Progenitor cell of endocrine pancreas (in vitro differentiated cells): Measurements from ENCODE around the gene NRXN3. TPM values are rescaled to one million over a fixed set of nuclear protein-coding genes. Genes with fewer than 3 reads are reported as not detected.

ENCODE experiments used
- DNase-seq: peaks from one replicate; pipeline ENCODE4 v3.0.0; 2021; ENCODE audit warnings: low spot score; ENCODE audit not compliant: unreplicated experiment
- H3K27ac Mint-ChIP-seq: 2 replicates; pipeline ENCODE4 v1.8.0; 2021; ENCODE audit warnings: mild to moderate bottlenecking, moderate library complexity, mixed read lengths
- H3K27me3 Mint-ChIP-seq: 2 replicates; pipeline ENCODE4 v1.8.0; 2021; ENCODE audit warnings: mixed read lengths
- H3K36me3 Mint-ChIP-seq: 2 replicates; pipeline ENCODE4 v1.8.0; 2022; ENCODE audit warnings: mixed read lengths; ENCODE audit not compliant: insufficient read depth
- H3K4me1 Mint-ChIP-seq: 2 replicates; pipeline ENCODE4 v1.8.0; 2021; ENCODE audit warnings: low read depth, mixed read lengths
- H3K4me3 Mint-ChIP-seq: 2 replicates; pipeline ENCODE4 v1.8.0; 2021; ENCODE audit warnings: low read depth, mild to moderate bottlenecking, moderate library complexity, mixed read lengths
- H3K9me3 Mint-ChIP-seq: 2 replicates; pipeline ENCODE4 v1.8.0; 2021; ENCODE audit warnings: low read depth, mixed read lengths
- total RNA-seq: library from RNA; stranded (reverse); gene quantifications from 2 replicates; pipeline ENCODE4 v1.2.1, GENCODE V29; 2021
- TF ChIP-seq, protein P1 (sequence below): fragments of 200-600 bp; sonication (generic); IDR thresholded peaks from one replicate; pipeline ENCODE4 v1.5.0; 2021; ENCODE audit warnings: antibody characterized with exemption, mild to moderate bottlenecking; ENCODE audit not compliant: unreplicated experiment

Gene NRXN3
- total RNA-seq, 1 donor from 2014 or later: 22.1 TPM

GRCh38 chr14:79564371-79564770 is 1394.2 kb downstream of the NRXN3 start:
- Mint-ChIP-seq H3K9me3 (no peaks in the 10 kb centered on the region), H3K4me3 (no peak overlapping the region), H3K4me1 (peaks cover 4% of the 10 kb centered on the region), H3K27ac (no peak overlapping the region), H3K36me3 (no peaks in the 10 kb centered on the region), H3K27me3 (no peaks in the 10 kb centered on the region)
- TF ChIP-seq, protein P1, sequence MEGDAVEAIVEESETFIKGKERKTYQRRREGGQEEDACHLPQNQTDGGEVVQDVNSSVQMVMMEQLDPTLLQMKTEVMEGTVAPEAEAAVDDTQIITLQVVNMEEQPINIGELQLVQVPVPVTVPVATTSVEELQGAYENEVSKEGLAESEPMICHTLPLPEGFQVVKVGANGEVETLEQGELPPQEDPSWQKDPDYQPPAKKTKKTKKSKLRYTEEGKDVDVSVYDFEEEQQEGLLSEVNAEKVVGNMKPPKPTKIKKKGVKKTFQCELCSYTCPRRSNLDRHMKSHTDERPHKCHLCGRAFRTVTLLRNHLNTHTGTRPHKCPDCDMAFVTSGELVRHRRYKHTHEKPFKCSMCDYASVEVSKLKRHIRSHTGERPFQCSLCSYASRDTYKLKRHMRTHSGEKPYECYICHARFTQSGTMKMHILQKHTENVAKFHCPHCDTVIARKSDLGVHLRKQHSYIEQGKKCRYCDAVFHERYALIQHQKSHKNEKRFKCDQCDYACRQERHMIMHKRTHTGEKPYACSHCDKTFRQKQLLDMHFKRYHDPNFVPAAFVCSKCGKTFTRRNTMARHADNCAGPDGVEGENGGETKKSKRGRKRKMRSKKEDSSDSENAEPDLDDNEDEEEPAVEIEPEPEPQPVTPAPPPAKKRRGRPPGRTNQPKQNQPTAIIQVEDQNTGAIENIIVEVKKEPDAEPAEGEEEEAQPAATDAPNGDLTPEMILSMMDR: no peak
- no peak for DNase-seq

GRCh38 chr14:79567306-79567705 is 1397.1 kb downstream of the NRXN3 start:
- Mint-ChIP-seq H3K27me3 (no peaks in the 10 kb centered on the region), H3K9me3 (no peaks in the 10 kb centered on the region), H3K4me3 (no peak overlapping the region), H3K27ac (no peak overlapping the region), H3K36me3 (no peaks in the 10 kb centered on the region), H3K4me1 (no peaks in the 10 kb centered on the region)
- TF ChIP-seq, protein P1: no peak
- DNase-seq: no peak

DNA sequence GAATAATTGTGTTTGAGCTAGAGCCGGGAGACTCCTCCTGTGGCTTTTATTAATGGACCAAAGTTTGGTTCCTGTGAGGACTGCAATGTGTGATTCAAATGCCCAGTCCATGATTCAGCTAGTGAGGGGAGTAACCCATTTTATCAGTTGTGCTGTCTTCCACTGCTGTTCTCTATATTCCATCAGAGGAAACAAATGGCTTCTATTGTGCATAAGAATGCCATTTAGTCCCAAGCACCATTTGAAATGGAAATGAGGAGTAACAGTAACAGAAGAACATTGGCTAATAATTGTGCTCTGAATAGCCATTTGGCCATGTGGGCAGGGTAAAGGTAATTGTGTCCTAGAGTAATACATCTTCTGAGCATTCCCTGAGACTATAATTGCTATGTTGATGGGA is 1398.4 kb downstream of the NRXN3 start:
- TF ChIP-seq, protein P1: no peak
- no peaks in the 10 kb centered on the region for H3K36me3 Mint-ChIP-seq
- no peaks in the 10 kb centered on the region for H3K4me1 Mint-ChIP-seq
- no peak overlapping the region for H3K27ac Mint-ChIP-seq
- H3K4me3 Mint-ChIP-seq: no peak overlapping the region
- no peaks in the 10 kb centered on the region for H3K9me3 Mint-ChIP-seq
- H3K27me3 Mint-ChIP-seq: no peaks in the 10 kb centered on the region
- DNase-seq: no peak

- H3K36me3 Mint-ChIP-seq: no peaks in the 10 kb centered on the region
- no peak for DNase-seq
- H3K9me3 Mint-ChIP-seq: no peaks in the 10 kb centered on the region
- H3K27ac Mint-ChIP-seq: no peak overlapping the region
- no peaks in the 10 kb centered on the region for H3K27me3 Mint-ChIP-seq
- TF ChIP-seq, protein P1: no peak
- no peaks in the 10 kb centered on the region for H3K4me1 Mint-ChIP-seq
- H3K4me3 Mint-ChIP-seq: no peak overlapping the region
Measured at GRCh38 chr14:79569072-79569471, 1398.9 kb downstream of the NRXN3 start.

- Mint-ChIP-seq H3K27me3 (no peaks in the 10 kb centered on the region), H3K4me1 (peaks cover 7% of the 10 kb centered on the region), H3K9me3 (no peaks in the 10 kb centered on the region), H3K36me3 (no peaks in the 10 kb centered on the region), H3K27ac (no peak overlapping the region), H3K4me3 (no peak overlapping the region)
- no peak for DNase-seq
- TF ChIP-seq, protein P1: no peak
Measured at GRCh38 chr14:79570648-79571047, 1400.5 kb downstream of the NRXN3 start.

- Mint-ChIP-seq H3K27me3 (no peaks in the 10 kb centered on the region), H3K9me3 (no peaks in the 10 kb centered on the region), H3K27ac (peak overlapping the region; percentile 42), H3K36me3 (no peaks in the 10 kb centered on the region), H3K4me3 (no peak overlapping the region), H3K4me1 (peaks cover 12% of the 10 kb centered on the region)
- TF ChIP-seq, protein P1: no peak
- DNase-seq: no peak
Measured at GRCh38 chr14:79571366-79571765, 1401.2 kb downstream of the NRXN3 start.
